Fibroblast of mammary gland (primary cell): ENCODE data around the gene ZNF423.

ENCODE experiments used
- DNase-seq: peaks from one replicate; pipeline ENCODE4 v3.0.0-alpha.2; 2010; ENCODE audit warnings: low read depth
- H3K4me3 ChIP-seq: 2 replicates; pipeline ENCODE4 v1.5.1; 2011; ENCODE audit warnings: low read depth, mild to moderate bottlenecking, low read length, moderate library complexity; ENCODE audit not compliant: control insufficient read depth
- TF ChIP-seq, protein P1 (sequence below): conservative IDR thresholded peaks from 2 replicates; pipeline ENCODE4 v1.5.1; 2011; ENCODE audit warnings: low read depth, low read length, inconsistent platforms; ENCODE audit not compliant: control insufficient read depth, insufficient read depth

ZNF423 gene

DNA sequence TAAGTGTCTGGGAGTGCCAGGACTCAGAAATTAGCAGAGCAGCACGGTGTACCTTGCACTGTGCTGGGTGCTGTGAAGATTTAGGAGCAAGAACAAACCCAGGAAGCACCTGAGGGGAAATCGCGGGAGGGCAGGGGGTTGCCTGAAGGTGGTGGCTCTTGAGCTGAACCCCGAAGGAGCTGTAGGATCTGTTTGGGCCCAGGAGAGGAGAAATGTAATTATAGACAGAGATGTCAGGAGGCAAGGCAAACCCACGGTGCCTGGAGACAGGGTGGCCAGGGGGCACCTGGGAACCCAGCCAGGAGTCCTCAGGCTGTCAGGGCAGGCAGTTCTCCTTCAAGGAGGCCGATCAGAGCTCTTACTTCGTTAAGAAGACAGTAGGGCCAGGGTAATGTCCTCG lies 373.2 kb downstream of the ZNF423 start:
- no peak for DNase-seq
- TF ChIP-seq, protein P1, sequence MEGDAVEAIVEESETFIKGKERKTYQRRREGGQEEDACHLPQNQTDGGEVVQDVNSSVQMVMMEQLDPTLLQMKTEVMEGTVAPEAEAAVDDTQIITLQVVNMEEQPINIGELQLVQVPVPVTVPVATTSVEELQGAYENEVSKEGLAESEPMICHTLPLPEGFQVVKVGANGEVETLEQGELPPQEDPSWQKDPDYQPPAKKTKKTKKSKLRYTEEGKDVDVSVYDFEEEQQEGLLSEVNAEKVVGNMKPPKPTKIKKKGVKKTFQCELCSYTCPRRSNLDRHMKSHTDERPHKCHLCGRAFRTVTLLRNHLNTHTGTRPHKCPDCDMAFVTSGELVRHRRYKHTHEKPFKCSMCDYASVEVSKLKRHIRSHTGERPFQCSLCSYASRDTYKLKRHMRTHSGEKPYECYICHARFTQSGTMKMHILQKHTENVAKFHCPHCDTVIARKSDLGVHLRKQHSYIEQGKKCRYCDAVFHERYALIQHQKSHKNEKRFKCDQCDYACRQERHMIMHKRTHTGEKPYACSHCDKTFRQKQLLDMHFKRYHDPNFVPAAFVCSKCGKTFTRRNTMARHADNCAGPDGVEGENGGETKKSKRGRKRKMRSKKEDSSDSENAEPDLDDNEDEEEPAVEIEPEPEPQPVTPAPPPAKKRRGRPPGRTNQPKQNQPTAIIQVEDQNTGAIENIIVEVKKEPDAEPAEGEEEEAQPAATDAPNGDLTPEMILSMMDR = no peak
- H3K4me3 ChIP-seq = no peak overlapping the region

DNA sequence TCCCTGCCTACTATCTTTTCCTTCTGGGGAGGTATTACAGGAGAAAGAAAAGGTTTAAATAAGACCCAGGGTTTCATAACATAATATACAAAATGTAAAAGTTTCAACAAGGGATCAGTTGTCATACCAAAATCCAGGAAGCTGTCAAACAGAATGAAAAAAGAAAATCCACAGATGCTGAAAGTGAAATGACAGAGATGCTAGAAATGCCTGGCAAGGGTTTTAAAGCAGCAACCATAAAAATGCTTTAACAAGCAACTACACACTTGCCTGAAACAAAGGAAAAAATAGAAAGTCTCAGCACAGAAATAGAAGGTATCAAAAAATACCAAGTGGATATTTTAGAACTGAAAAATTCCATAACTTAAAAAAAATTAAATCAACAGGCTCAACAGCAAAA lies 377.3 kb downstream of the ZNF423 start:
- no peak for DNase-seq
- TF ChIP-seq, protein P1 = no peak
- H3K4me3 ChIP-seq = no peak overlapping the region

DNA sequence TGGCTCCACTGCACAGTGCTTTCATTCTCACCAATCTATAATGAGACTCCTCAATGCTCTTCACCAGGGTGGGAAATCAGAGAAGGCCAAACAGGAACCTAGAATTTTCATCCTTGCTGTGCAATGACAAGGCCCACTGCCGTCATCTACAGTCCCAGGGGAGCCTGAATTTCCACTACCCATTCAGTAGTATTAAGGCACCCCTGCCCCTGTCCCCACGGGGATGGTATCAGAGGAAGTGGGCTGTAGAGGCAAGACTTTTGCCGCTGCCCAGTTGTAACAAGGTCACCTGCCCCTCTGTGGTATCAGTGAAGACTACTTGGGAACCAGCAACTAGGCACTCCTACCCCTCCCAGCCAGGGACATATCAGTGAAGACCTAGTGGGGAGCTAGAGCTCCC lies 377.8 kb downstream of the ZNF423 start:
- H3K4me3 ChIP-seq = no peak overlapping the region
- DNase-seq = no peak
- TF ChIP-seq, protein P1 = no peak

DNA sequence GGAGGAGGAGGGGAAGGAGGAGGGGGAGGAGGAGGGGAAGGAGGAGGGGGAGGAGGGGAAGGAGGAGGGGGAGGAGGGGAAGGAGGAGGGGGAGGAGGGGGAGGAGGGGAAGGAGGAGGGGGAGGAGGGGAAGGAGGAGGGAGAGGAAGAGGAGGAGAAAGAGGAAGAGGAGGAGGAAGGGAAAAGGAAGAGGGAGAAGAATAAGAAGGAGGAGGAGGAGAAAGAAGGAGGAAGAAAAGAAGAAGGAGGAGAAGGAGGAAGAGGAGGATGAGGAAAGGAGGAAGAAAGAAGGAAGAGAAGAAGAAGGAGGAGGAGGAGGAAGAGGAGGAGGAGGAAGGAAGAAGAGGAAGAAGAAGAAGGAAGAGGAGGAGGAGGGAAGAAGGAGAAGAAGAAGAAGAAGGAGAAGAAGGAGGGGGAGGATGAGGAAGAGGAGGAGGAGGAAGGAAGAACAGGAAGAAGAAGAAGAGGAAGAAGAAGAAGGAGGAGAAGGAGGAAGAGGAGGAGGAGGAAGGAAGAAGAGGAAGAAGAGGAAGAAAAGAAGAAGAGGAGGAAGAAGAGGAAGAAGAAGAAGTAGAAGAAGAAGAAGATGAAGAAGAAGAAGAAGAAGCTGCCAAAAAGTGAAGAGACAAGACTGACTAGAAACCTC lies 378.5 kb downstream of the ZNF423 start:
- no peak for DNase-seq
- H3K4me3 ChIP-seq = no peak overlapping the region
- TF ChIP-seq, protein P1 = no peak

DNA sequence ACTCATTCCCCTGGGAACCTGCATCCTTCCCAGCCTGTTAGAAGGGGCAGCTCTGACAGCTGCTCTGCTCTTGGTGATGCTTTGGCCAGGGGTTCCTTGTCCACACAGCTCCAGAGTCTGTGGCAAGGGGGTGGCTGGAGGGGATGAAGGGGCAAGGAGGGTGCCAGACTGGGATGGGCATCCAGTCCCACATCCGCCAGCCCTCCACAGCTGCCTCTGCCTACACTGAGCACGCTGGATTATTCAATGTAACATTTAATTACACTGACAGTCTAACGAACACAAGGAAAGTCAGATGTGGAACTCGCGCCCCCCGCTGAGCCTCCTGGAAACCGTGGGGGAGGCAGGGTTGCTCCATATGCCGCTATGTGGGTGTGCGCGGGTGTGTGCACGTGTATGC lies 381.2 kb downstream of the ZNF423 start:
- TF ChIP-seq, protein P1 = no peak
- DNase-seq = no peak
- no peak overlapping the region for H3K4me3 ChIP-seq

DNA sequence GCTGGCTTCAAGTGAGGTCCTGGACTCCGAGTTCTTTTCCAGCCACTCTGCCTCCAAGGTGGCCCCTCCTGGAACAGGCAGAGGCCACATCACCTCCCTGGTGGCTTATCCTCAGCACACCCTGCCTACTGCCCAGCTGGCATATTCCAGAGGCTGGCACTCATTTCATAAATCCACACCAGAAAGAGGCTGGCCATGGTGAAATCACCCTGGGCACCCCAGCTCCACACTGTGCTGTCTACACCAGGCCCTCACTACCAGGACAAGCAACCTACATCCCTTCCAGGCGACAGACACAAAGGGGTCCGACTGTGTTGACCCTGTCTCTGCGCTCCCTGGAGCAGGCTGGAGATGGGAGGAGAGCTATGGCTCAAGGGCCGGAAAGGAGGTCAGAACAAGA lies 382.1 kb downstream of the ZNF423 start:
- DNase-seq = no peak
- TF ChIP-seq, protein P1 = no peak
- no peak overlapping the region for H3K4me3 ChIP-seq

DNA sequence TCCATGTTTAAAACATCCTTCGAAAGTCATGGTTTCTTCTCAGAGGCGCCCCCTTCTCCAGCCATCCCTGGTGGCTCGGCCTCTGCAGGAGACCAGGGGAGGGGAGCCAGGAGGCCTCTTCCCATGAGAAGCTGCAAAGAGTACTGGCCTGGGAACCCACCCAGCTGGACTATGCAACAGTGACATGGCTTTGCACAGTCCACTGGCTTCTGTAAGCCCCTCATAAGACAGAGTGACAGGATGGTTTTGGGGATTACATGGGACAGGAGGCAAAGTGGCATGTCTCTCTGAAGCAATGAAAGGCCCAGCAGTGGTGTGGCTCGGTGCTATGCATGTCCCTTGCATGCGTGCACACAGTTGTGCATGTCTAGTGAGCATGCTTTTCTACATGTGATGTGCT lies 382.8 kb downstream of the ZNF423 start:
- H3K4me3 ChIP-seq = no peak overlapping the region
- no peak for DNase-seq
- TF ChIP-seq, protein P1 = no peak
